HG02981 (cell line): ENCODE measurements around the gene NXF1.
"Not testable (repeated sequence)": the region's sequence is repeated elsewhere in the genome, so short reads cannot be mapped to it uniquely, and the experiment has no call there.

Source experiments
- ATAC-seq: cut with Tn5 transposase; IDR thresholded peaks from one replicate; pipeline ENCODE4 v1.9.1; 2021; ENCODE audit warnings: mild to moderate bottlenecking, moderate library complexity; ENCODE audit not compliant: unreplicated experiment

NXF1 gene

GRCh38 chr11:62805076-62805892 is at the start of gene NXF1:
Gene NXF1 (minus strand): TSS chr11:62805440. CDS start chr11:62805356, 84 bp downstream.
- ATAC-seq = peak; percentile 72

GRCh38 chr11:62854013-62854824 is 49.0 kb upstream of the NXF1 start:
- no peak for ATAC-seq

GRCh38 chr11:62853279-62853965 is 48.2 kb upstream of the NXF1 start:
- no peak for ATAC-seq

- ATAC-seq = no peak
Measured at GRCh38 chr11:62852523-62853188, 47.4 kb upstream of the NXF1 start.

GRCh38 chr11:62851807-62852522 is 46.7 kb upstream of the NXF1 start:
- ATAC-seq = no peak

GRCh38 chr11:62850911-62851806 is 45.9 kb upstream of the NXF1 start:
- ATAC-seq = no peak

- ATAC-seq = no peak
Measured at GRCh38 chr11:62847767-62848314, 42.6 kb upstream of the NXF1 start.

GRCh38 chr11:62846177-62846576 is 40.9 kb upstream of the NXF1 start:
- ATAC-seq = no peak

GRCh38 chr11:62844154-62844553 is 38.9 kb upstream of the NXF1 start:
- ATAC-seq = no peak

GRCh38 chr11:62843466-62843865 is 38.2 kb upstream of the NXF1 start:
- ATAC-seq = no peak

GRCh38 chr11:62842891-62843290 is 37.7 kb upstream of the NXF1 start:
- not testable (repeated sequence) for ATAC-seq

GRCh38 chr11:62842171-62842741 is 37.0 kb upstream of the NXF1 start:
- ATAC-seq = no peak

- ATAC-seq = peak; percentile 52
Measured at GRCh38 chr11:62841361-62842170, 36.3 kb upstream of the NXF1 start.

GRCh38 chr11:62840721-62841360 is 35.6 kb upstream of the NXF1 start:
- not testable (repeated sequence) for ATAC-seq

GRCh38 chr11:62839050-62839945 is 34.1 kb upstream of the NXF1 start, which contains the start of gene WDR74:
Gene WDR74 (minus strand): TSS chr11:62839590. CDS start chr11:62839570, 20 bp downstream.
- peak; percentile 40 for ATAC-seq

GRCh38 chr11:62835336-62835735 is 30.1 kb upstream of the NXF1 start:
- no peak for ATAC-seq
